ENCODE measurements around the gene PTCD2.

DNA sequence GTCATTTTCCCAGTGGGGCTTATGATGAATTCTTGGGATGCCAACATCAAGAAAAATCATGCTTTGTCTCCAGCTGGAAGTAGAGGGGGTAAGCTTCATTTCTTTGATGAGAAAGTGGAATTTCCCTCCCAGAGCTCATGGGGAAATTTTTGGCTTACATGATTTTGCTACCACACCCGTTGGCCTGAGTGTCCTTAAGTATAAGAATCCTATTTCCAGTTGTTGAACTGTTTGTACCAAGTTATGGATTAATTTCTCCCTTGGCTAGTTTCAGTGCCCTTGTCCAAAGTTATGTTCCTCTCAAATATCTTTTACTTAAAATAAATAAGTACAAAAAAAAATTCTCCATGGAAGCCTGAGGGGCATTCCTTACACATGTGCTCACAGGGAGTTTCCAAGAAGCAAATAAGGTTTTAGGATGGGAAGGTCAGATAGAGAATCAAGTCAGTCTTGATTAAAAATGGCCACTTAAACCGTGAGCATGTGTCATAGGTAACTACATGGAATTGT lies 82.3 kb downstream of the PTCD2 start:
- TF ChIP-seq RARB (CRISPR knock-in tag; IDR thresholded peaks at IDR 0.05): no peak
- TF ChIP-seq ZFP3 (CRISPR knock-in tag; IDR thresholded peaks at IDR 0.05): no peak
- no peak for TF ChIP-seq CREB5 (CRISPR knock-in tag; IDR thresholded peaks at IDR 0.05; ENCODE audit: low read depth)
- TF ChIP-seq GLIS3 (CRISPR knock-in tag; IDR thresholded peaks at IDR 0.05): no peak
- no peak for TF ChIP-seq ARNTL (CRISPR knock-in tag; IDR thresholded peaks at IDR 0.05; ENCODE audit: borderline replicate concordance, low read depth)
- no peak for TF ChIP-seq ZFP30 (CRISPR knock-in tag; IDR thresholded peaks at IDR 0.05)
- TF ChIP-seq ZC3H10 (CRISPR knock-in tag; IDR thresholded peaks at IDR 0.05): no peak
- TF ChIP-seq TOX (CRISPR knock-in tag; IDR thresholded peaks at IDR 0.05; ENCODE audit: borderline replicate concordance): no peak
- TF ChIP-seq, protein P1, sequence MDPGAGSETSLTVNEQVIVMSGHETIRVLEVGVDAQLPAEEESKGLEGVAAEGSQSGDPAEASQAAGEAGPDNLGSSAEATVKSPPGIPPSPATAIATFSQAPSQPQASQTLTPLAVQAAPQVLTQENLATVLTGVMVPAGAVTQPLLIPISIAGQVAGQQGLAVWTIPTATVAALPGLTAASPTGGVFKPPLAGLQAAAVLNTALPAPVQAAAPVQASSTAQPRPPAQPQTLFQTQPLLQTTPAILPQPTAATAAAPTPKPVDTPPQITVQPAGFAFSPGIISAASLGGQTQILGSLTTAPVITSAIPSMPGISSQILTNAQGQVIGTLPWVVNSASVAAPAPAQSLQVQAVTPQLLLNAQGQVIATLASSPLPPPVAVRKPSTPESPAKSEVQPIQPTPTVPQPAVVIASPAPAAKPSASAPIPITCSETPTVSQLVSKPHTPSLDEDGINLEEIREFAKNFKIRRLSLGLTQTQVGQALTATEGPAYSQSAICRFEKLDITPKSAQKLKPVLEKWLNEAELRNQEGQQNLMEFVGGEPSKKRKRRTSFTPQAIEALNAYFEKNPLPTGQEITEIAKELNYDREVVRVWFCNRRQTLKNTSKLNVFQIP (CRISPR knock-in tag; IDR thresholded peaks at IDR 0.05; ENCODE audit: borderline replicate concordance, low read depth): no peak
- no peak for TF ChIP-seq TSHZ2 (CRISPR knock-in tag; IDR thresholded peaks at IDR 0.05)
- no peak for TF ChIP-seq PATZ1 (CRISPR knock-in tag; IDR thresholded peaks at IDR 0.05; ENCODE audit: borderline replicate concordance)
- TF ChIP-seq TCF4 (CRISPR knock-in tag; IDR thresholded peaks at IDR 0.05; ENCODE audit: borderline replicate concordance): no peak
- no peak for TF ChIP-seq ESRRG (CRISPR knock-in tag; IDR thresholded peaks at IDR 0.05)
